CD4-positive, CD25-positive, alpha-beta regulatory T cell (primary cell): ENCODE measurements around the gene NPAS2. TPM values are rescaled to one million over a fixed set of nuclear protein-coding genes. Genes with fewer than 3 reads are reported as not detected.

Experiments
- ATAC-seq, 2 donors: fragments of 150-1000 bp; cut with Tn5 transposase; one replicate each; pipeline ENCODE4 v1.10.0; 2021; ENCODE audit warnings: low read depth in 2 of 2, moderate number of reproducible peaks in 2 of 2, moderate library complexity in 1 of 2
- DNase-seq, 3 donors: peaks; one replicate each; pipeline versions ENCODE4 v3.0.0 to v3.0.0-alpha.2; 2012 to 2022; ENCODE audit warnings: mixed read lengths in 1 of 3
- H3K27ac ChIP-seq: one replicate; pipeline ENCODE4 v1.7.0; 2013; ENCODE audit warnings: mild to moderate bottlenecking, low read length; ENCODE audit not compliant: insufficient read depth, poor library complexity, severe bottlenecking
- H3K27me3 ChIP-seq: one replicate; pipeline ENCODE4 v1.7.0; 2013; ENCODE audit warnings: low read length; ENCODE audit not compliant: control insufficient read depth, insufficient read depth
- H3K36me3 ChIP-seq: one replicate; pipeline ENCODE4 v1.7.0; 2013; ENCODE audit warnings: mild to moderate bottlenecking, low read length, moderate library complexity; ENCODE audit not compliant: control insufficient read depth, insufficient read depth
- H3K4me1 ChIP-seq: 2 replicates; pipeline ENCODE4 v1.7.0; 2013; ENCODE audit warnings: mild to moderate bottlenecking, low read length; ENCODE audit not compliant: insufficient read depth, control insufficient read depth, poor library complexity, severe bottlenecking
- H3K4me3 ChIP-seq: one replicate; pipeline ENCODE4 v1.7.0; 2013; ENCODE audit warnings: low read depth, mild to moderate bottlenecking, low read length, moderate library complexity
- H3K9me3 ChIP-seq, 2 experiments: 1 replicate in 1 of 2; 2 replicates in 1 of 2; pipeline ENCODE4 v1.7.0; 2013; ENCODE audit warnings: low read length in 2 of 2, mild to moderate bottlenecking in 1 of 2, moderate library complexity in 1 of 2; ENCODE audit not compliant: control insufficient read depth in 2 of 2
- H3K27ac Mint-ChIP-seq, 3 donors: one replicate each; pipeline ENCODE4 v1.8.0; 2020 to 2022; ENCODE audit warnings: mild to moderate bottlenecking in 3 of 3, mixed read lengths in 3 of 3, moderate library complexity in 2 of 3
- H3K27me3 Mint-ChIP-seq: one replicate; pipeline ENCODE4 v1.8.0; 2022; ENCODE audit warnings: mild to moderate bottlenecking, mixed read lengths
- H3K36me3 Mint-ChIP-seq: one replicate; pipeline ENCODE4 v1.8.0; 2020; ENCODE audit warnings: mixed read lengths
- H3K4me1 Mint-ChIP-seq, 4 donors: one replicate each; pipeline ENCODE4 v1.8.0; 2020 to 2022; ENCODE audit warnings: mixed read lengths in 4 of 4, mild to moderate bottlenecking in 1 of 4
- H3K4me3 Mint-ChIP-seq, 4 donors: one replicate each; pipeline ENCODE4 v1.8.0; 2020 to 2022; ENCODE audit warnings: mild to moderate bottlenecking in 4 of 4, mixed read lengths in 4 of 4, moderate library complexity in 3 of 4
- H3K9me3 Mint-ChIP-seq, 7 donors: one replicate each; pipeline ENCODE4 v1.8.0; 2020 to 2022; ENCODE audit warnings: mixed read lengths in 7 of 7, mild to moderate bottlenecking in 3 of 7, moderate library complexity in 2 of 7
- polyA plus RNA-seq, 4 donors: library from polyadenylated mRNA; unstranded; fragments of 300-500 nt; fragmentation: Illumina TruSeq; gene quantifications; one replicate each; pipeline ENCODE4 v1.2.3, GENCODE V29; 2021
- total RNA-seq: library from RNA; stranded (reverse); gene quantifications from one replicate; pipeline ENCODE4 v1.2.3, GENCODE V29; 2022

The NPAS2 gene
- total and polyA plus RNA-seq, 5 donors from 2014 or later: 0.22 to 0.72 (median 0.54) TPM; not detected in 1

- H3K27me3 Mint-ChIP-seq: peaks cover 21% of the 10 kb centered on the region
- Histone ChIP-seq H3K4me3 (no peak overlapping the region), H3K9me3 (no peaks in the 10 kb centered on the region), H3K27ac (no peak overlapping the region), H3K27me3 (no peaks in the 10 kb centered on the region), H3K36me3 (no peaks in the 10 kb centered on the region), H3K4me1 (no peaks in the 10 kb centered on the region)
- no peak for DNase-seq
- H3K4me3 Mint-ChIP-seq: no peak overlapping the region
- no peaks in the 10 kb centered on the region for H3K9me3 Mint-ChIP-seq
- H3K36me3 Mint-ChIP-seq: no peaks in the 10 kb centered on the region
- H3K4me1 Mint-ChIP-seq: peaks cover 0 to 5% (median 1%) of the 10 kb centered on the region in 4 donors
- ATAC-seq: no peak
- H3K27ac Mint-ChIP-seq: no peak overlapping the region
These were observed 175.6 kb downstream of the NPAS2 start for GRCh38 chr2:100995309-100996075.

GRCh38 chr2:100997509-100998234 is 177.7 kb downstream of the NPAS2 start:
- Mint-ChIP-seq H3K36me3 (peaks cover under 1% of the 10 kb centered on the region), H3K9me3 (no peaks in the 10 kb centered on the region), H3K27me3 (peaks cover 17% of the 10 kb centered on the region), H3K27ac (no peak overlapping the region), H3K4me3 (no peak overlapping the region), H3K4me1 (peaks cover 0 to 11% (median 8%) of the 10 kb centered on the region in 4 donors)
- DNase-seq (no peak), ATAC-seq (no peak)
- H3K9me3 ChIP-seq: no peaks in the 10 kb centered on the region
- H3K36me3 ChIP-seq: no peaks in the 10 kb centered on the region
- no peak overlapping the region for H3K27ac ChIP-seq
- H3K4me1 ChIP-seq: peaks cover 8% of the 10 kb centered on the region
- no peaks in the 10 kb centered on the region for H3K27me3 ChIP-seq
- no peak overlapping the region for H3K4me3 ChIP-seq

- H3K4me1 ChIP-seq: peaks cover 13% of the 10 kb centered on the region
- no peak overlapping the region for H3K4me3 Mint-ChIP-seq
- peaks cover 17% of the 10 kb centered on the region for H3K27me3 Mint-ChIP-seq
- no peak overlapping the region for H3K4me3 ChIP-seq
- no peaks in the 10 kb centered on the region for H3K9me3 ChIP-seq
- no peaks in the 10 kb centered on the region for H3K9me3 Mint-ChIP-seq
- peaks cover 0 to 15% (median 13%) of the 10 kb centered on the region in 4 donors for H3K4me1 Mint-ChIP-seq
- peaks cover 6% of the 10 kb centered on the region for H3K36me3 Mint-ChIP-seq
- no peaks in the 10 kb centered on the region for H3K36me3 ChIP-seq
- H3K27ac ChIP-seq: no peak overlapping the region
- no peak for DNase-seq
- no peak overlapping the region for H3K27ac Mint-ChIP-seq
- H3K27me3 ChIP-seq: no peaks in the 10 kb centered on the region
- ATAC-seq: no peak
These were observed 178.3 kb downstream of the NPAS2 start for GRCh38 chr2:100998235-100998573.

GRCh38 chr2:100999995-101000394 is 180.1 kb downstream of the NPAS2 start:
- peaks cover 24% of the 10 kb centered on the region for H3K36me3 Mint-ChIP-seq
- H3K9me3 ChIP-seq: no peaks in the 10 kb centered on the region
- no peaks in the 10 kb centered on the region for H3K27me3 ChIP-seq
- no peak overlapping the region for H3K27ac ChIP-seq
- H3K27ac Mint-ChIP-seq: peak overlapping the region in 1 of 3 donors; percentile 32
- peaks cover 4 to 33% (median 25%) of the 10 kb centered on the region in 4 donors for H3K4me1 Mint-ChIP-seq
- H3K27me3 Mint-ChIP-seq: peaks cover 11% of the 10 kb centered on the region
- H3K4me3 ChIP-seq: no peak overlapping the region
- DNase-seq (no peak), ATAC-seq (no peak)
- H3K36me3 ChIP-seq: peaks cover 14% of the 10 kb centered on the region
- H3K9me3 Mint-ChIP-seq: no peaks in the 10 kb centered on the region
- H3K4me1 ChIP-seq: peaks cover 29% of the 10 kb centered on the region
- H3K4me3 Mint-ChIP-seq: peak overlapping the region in 3 of 4 donors; percentile 2 to 76 (median 73)

GRCh38 chr2:101001691-101002561 is 182.0 kb downstream of the NPAS2 start, which contains the start of gene RPL31:
Gene RPL31, plus strand, starts transcription at chr2:101002289. Its CDS starts 413 bp downstream, at chr2:101002702.
- Histone ChIP-seq H3K27me3 (no peaks in the 10 kb centered on the region), H3K36me3 (peaks cover 33% of the 10 kb centered on the region), H3K4me1 (peaks cover 29% of the 10 kb centered on the region), H3K27ac (peak within 1 kb of the TSS; percentile 86), H3K4me3 (peak within 1 kb of the TSS; percentile 94), H3K9me3 (no peaks in the 10 kb centered on the region)
- no peaks in the 10 kb centered on the region for H3K9me3 Mint-ChIP-seq
- peaks cover 38% of the 10 kb centered on the region for H3K36me3 Mint-ChIP-seq
- H3K27me3 Mint-ChIP-seq: peaks cover 7% of the 10 kb centered on the region
- H3K27ac Mint-ChIP-seq: peak within 1 kb of the TSS; percentile 91 to 99 (median 95)
- peaks cover 11 to 46% (median 33%) of the 10 kb centered on the region in 4 donors for H3K4me1 Mint-ChIP-seq
- ATAC-seq (peak; percentile 95 to 96), DNase-seq (peak; percentile 94 to 98 (median 95))
- peak within 1 kb of the TSS; percentile 92 to 98 (median 96) for H3K4me3 Mint-ChIP-seq

- Histone ChIP-seq H3K9me3 (no peaks in the 10 kb centered on the region), H3K36me3 (peaks cover 41% of the 10 kb centered on the region), H3K27me3 (no peaks in the 10 kb centered on the region), H3K4me1 (peaks cover 29% of the 10 kb centered on the region), H3K4me3 (peak overlapping the region; percentile 94), H3K27ac (peak overlapping the region; percentile 86)
- DNase-seq (no peak), ATAC-seq (no peak)
- Mint-ChIP-seq H3K4me1 (peaks cover 11 to 46% (median 37%) of the 10 kb centered on the region in 4 donors), H3K27me3 (no peaks in the 10 kb centered on the region), H3K27ac (peak overlapping the region; percentile 91 to 99 (median 95)), H3K4me3 (peak overlapping the region; percentile 92 to 98 (median 96)), H3K36me3 (peaks cover 42% of the 10 kb centered on the region), H3K9me3 (no peaks in the 10 kb centered on the region)
These were observed 182.8 kb downstream of the NPAS2 start for GRCh38 chr2:101002562-101003277.
